Naive thymus-derived CD4-positive, alpha-beta T cell (primary cell): ENCODE data around the gene SPEG. TPM values are rescaled to one million over a fixed set of nuclear protein-coding genes. Genes with fewer than 3 reads are reported as not detected.

Experiments
- ATAC-seq: fragments of 150-1000 bp; cut with Tn5 transposase; 2 replicates; pipeline ENCODE4 v1.10.0; 2021; ENCODE audit warnings: mild to moderate bottlenecking, moderate library complexity
- CTCF ChIA-PET: fragments of 350-600 bp; sonication (Branson Sonifier 250); formaldehyde crosslinking; loops from one replicate; lab custom pipeline; 2021; ENCODE audit warnings: antibody characterized with exemption; lab: Charles Lee
- POLR2A ChIA-PET: fragments of 350-600 bp; sonication (Branson Sonifier 250); formaldehyde crosslinking; loops from one replicate; lab custom pipeline; 2021; ENCODE audit warnings: antibody characterized with exemption, inconsistent platforms; lab: Charles Lee
- DNase-seq, 9 donors: peaks; one replicate each; pipeline versions ENCODE4 v3.0.0 to v3.0.0-alpha.2; 2020 to 2022; ENCODE audit warnings: mixed read lengths in 1 of 9
- H3K27ac ChIP-seq: one replicate; pipeline ENCODE4 v1.7.0; 2013; ENCODE audit warnings: mild to moderate bottlenecking, low read depth, low read length, moderate library complexity
- H3K27me3 ChIP-seq, 2 donors: one replicate each; pipeline ENCODE4 v1.7.0; 2013; ENCODE audit warnings: low read length in 2 of 2, mild to moderate bottlenecking in 2 of 2, moderate library complexity in 2 of 2; ENCODE audit not compliant: control insufficient read depth in 2 of 2, insufficient read depth in 2 of 2
- H3K36me3 ChIP-seq, 3 experiments: 1 replicate in 2 of 3; 2 replicates in 1 of 3; pipeline ENCODE4 v1.7.0; 2013; ENCODE audit warnings: low read length in 3 of 3, mild to moderate bottlenecking in 3 of 3, moderate library complexity in 1 of 3; ENCODE audit not compliant: insufficient read depth in 3 of 3, control insufficient read depth in 2 of 3
- H3K4me1 ChIP-seq, 2 donors: one replicate each; pipeline ENCODE4 v1.7.0; 2013; ENCODE audit warnings: low read length in 2 of 2, mild to moderate bottlenecking in 2 of 2, moderate library complexity in 1 of 2; ENCODE audit not compliant: control insufficient read depth in 2 of 2, insufficient read depth in 2 of 2
- H3K4me3 ChIP-seq: 2 replicates; pipeline ENCODE4 v1.7.0; 2013; ENCODE audit warnings: mild to moderate bottlenecking, low read length
- H3K9me3 ChIP-seq, 3 experiments: 1 replicate in 2 of 3; 2 replicates in 1 of 3; pipeline ENCODE4 v1.7.0; 2013; ENCODE audit warnings: low read length in 3 of 3; ENCODE audit not compliant: control insufficient read depth in 2 of 3
- H3K27ac Mint-ChIP-seq, 9 donors: one replicate each; pipeline ENCODE4 v1.8.0; 2020 to 2022; ENCODE audit warnings: mixed read lengths in 9 of 9, mild to moderate bottlenecking in 8 of 9, moderate library complexity in 5 of 9, inconsistent platforms in 2 of 9
- H3K27me3 Mint-ChIP-seq, 5 donors: one replicate each; pipeline ENCODE4 v1.8.0; 2021 to 2022; ENCODE audit warnings: mixed read lengths in 5 of 5, mild to moderate bottlenecking in 1 of 5
- H3K36me3 Mint-ChIP-seq, 5 donors: one replicate each; pipeline ENCODE4 v1.8.0; 2020 to 2022; ENCODE audit warnings: mixed read lengths in 5 of 5, mild to moderate bottlenecking in 3 of 5, inconsistent platforms in 1 of 5
- H3K4me1 Mint-ChIP-seq, 7 donors: one replicate each; pipeline ENCODE4 v1.8.0; 2020 to 2022; ENCODE audit warnings: mixed read lengths in 7 of 7, mild to moderate bottlenecking in 3 of 7, inconsistent platforms in 1 of 7
- H3K4me3 Mint-ChIP-seq, 10 donors: one replicate each; pipeline ENCODE4 v1.8.0; 2020 to 2022; ENCODE audit warnings: mild to moderate bottlenecking in 10 of 10, mixed read lengths in 10 of 10, moderate library complexity in 6 of 10, inconsistent platforms in 2 of 10
- H3K9me3 Mint-ChIP-seq, 11 donors: one replicate each; pipeline ENCODE4 v1.8.0; 2020 to 2022; ENCODE audit warnings: mixed read lengths in 11 of 11, mild to moderate bottlenecking in 4 of 11, inconsistent platforms in 1 of 11, moderate library complexity in 1 of 11
- intact Hi-C, 2 donors: fragments of 100-400 bp; cut with micrococcal nuclease; formaldehyde crosslinking; loops; one replicate each; pipeline ENCODE4 v1.15.1; 2023
- polyA plus RNA-seq, 2 donors: library from polyadenylated mRNA; unstranded; fragments of 300-500 nt; fragmentation: Illumina TruSeq; gene quantifications; one replicate each; pipeline ENCODE4 v1.2.3, GENCODE V29; 2021
- total RNA-seq, 6 experiments: library from RNA in 5 of 6; stranded (reverse) in 5 of 6; gene quantifications; 1 replicate in 5 of 6; 2 replicates in 1 of 6; pipeline ENCODE4 v1.2.3 and lab custom pipeline; 2021 to 2026

Gene SPEG
- total and polyA plus RNA-seq, 7 experiments from 2014 or later: 0.26 to 23.2 (median 11.8) TPM

- H3K27me3 Mint-ChIP-seq: peaks cover 4 to 51% (median 19%) of the 10 kb centered on the region in 5 donors
- no peak overlapping the region for H3K27ac Mint-ChIP-seq
- Histone ChIP-seq H3K4me1 (peaks cover 2 to 8% of the 10 kb centered on the region in 2 donors), H3K9me3 (no peaks in the 10 kb centered on the region), H3K27me3 (peaks cover 0 to 6% of the 10 kb centered on the region in 2 donors), H3K27ac (no peak overlapping the region), H3K4me3 (no peak overlapping the region), H3K36me3 (no peaks in the 10 kb centered on the region)
- ATAC-seq (no peak), DNase-seq (no peak)
- H3K4me3 Mint-ChIP-seq: no peak overlapping the region
- no peaks in the 10 kb centered on the region for H3K9me3 Mint-ChIP-seq
- no peaks in the 10 kb centered on the region for H3K36me3 Mint-ChIP-seq
- ChIA-PET POLR2A (no interaction called here), CTCF (interaction anchor here (1.5 to 1.6 kb wide), 2 partner anchors 9 to 92 kb away, joined by 4 read pairs; no protein-coding TSS in a partner anchor)
- H3K4me1 Mint-ChIP-seq: peaks cover 7 to 18% (median 9%) of the 10 kb centered on the region in 7 donors
- intact Hi-C loops: no loop called here
Observed at GRCh38 chr2:219437690-219438206, 3.1 kb downstream of the SPEG start.

- no peak overlapping the region for H3K27ac Mint-ChIP-seq
- Histone ChIP-seq H3K36me3 (no peaks in the 10 kb centered on the region), H3K4me3 (no peak overlapping the region), H3K9me3 (no peaks in the 10 kb centered on the region), H3K4me1 (peaks cover 2 to 9% of the 10 kb centered on the region in 2 donors), H3K27me3 (peaks cover 0 to 6% of the 10 kb centered on the region in 2 donors), H3K27ac (no peak overlapping the region)
- peaks cover 7 to 22% (median 13%) of the 10 kb centered on the region in 7 donors for H3K4me1 Mint-ChIP-seq
- ChIA-PET CTCF (interaction anchor here (1.0 to 1.5 kb wide), 2 partner anchors 9 to 96 kb away, joined by 4 to 7 read pairs; no protein-coding TSS in a partner anchor), POLR2A (no interaction called here)
- H3K36me3 Mint-ChIP-seq: no peaks in the 10 kb centered on the region
- H3K27me3 Mint-ChIP-seq: peaks cover 4 to 52% (median 19%) of the 10 kb centered on the region in 5 donors
- DNase-seq: no peak
- no peak overlapping the region for H3K4me3 Mint-ChIP-seq
- no peaks in the 10 kb centered on the region for H3K9me3 Mint-ChIP-seq
- ATAC-seq: no peak
- intact Hi-C loops: no loop called here
Observed at GRCh38 chr2:219438453-219438852, 3.8 kb downstream of the SPEG start.

GRCh38 chr2:219439506-219439905 is 4.9 kb downstream of the SPEG start:
- no peak overlapping the region for H3K27ac ChIP-seq
- ATAC-seq: no peak
- no peaks in the 10 kb centered on the region for H3K36me3 Mint-ChIP-seq
- no peak overlapping the region for H3K27ac Mint-ChIP-seq
- H3K4me1 ChIP-seq: peaks cover 2 to 9% of the 10 kb centered on the region in 2 donors
- intact Hi-C loops: no loop called here
- H3K4me3 ChIP-seq: no peak overlapping the region
- POLR2A ChIA-PET: interaction anchor here (1.2 kb wide), 1 partner anchor 104 kb away, joined by 3 read pairs; the partner anchor contains the start of gene CHPF
- CTCF ChIA-PET: interaction anchor here (0.7 to 1.0 kb wide), 2 partner anchors 86 to 95 kb away, joined by 3 to 7 read pairs; no protein-coding TSS in a partner anchor
- H3K9me3 Mint-ChIP-seq: no peaks in the 10 kb centered on the region
- no peaks in the 10 kb centered on the region for H3K36me3 ChIP-seq
- no peaks in the 10 kb centered on the region for H3K9me3 ChIP-seq
- H3K27me3 ChIP-seq: peaks cover 0 to 6% of the 10 kb centered on the region in 2 donors
- peaks cover 0 to 50% (median 12%) of the 10 kb centered on the region in 5 donors for H3K27me3 Mint-ChIP-seq
- no peak for DNase-seq
- H3K4me1 Mint-ChIP-seq: peaks cover 7 to 22% (median 13%) of the 10 kb centered on the region in 7 donors
- no peak overlapping the region for H3K4me3 Mint-ChIP-seq

- Histone ChIP-seq H3K4me1 (peaks cover 2 to 9% of the 10 kb centered on the region in 2 donors), H3K4me3 (no peak overlapping the region), H3K36me3 (no peaks in the 10 kb centered on the region), H3K27ac (no peak overlapping the region), H3K9me3 (no peaks in the 10 kb centered on the region), H3K27me3 (peaks cover 0 to 6% of the 10 kb centered on the region in 2 donors)
- Mint-ChIP-seq H3K36me3 (no peaks in the 10 kb centered on the region), H3K27me3 (peaks cover 0 to 52% (median 7%) of the 10 kb centered on the region in 5 donors), H3K4me1 (peaks cover 7 to 17% (median 13%) of the 10 kb centered on the region in 7 donors), H3K9me3 (no peaks in the 10 kb centered on the region), H3K4me3 (peak overlapping the region; percentile 29 to 92 (median 85)), H3K27ac (peak overlapping the region in 7 of 9 donors; percentile 1 to 88 (median 38))
- DNase-seq (no peak), ATAC-seq (no peak)
- intact Hi-C loops: loop anchor here in 1 of 2 donors (1.0 to 5.0 kb wide), 2 partner anchors 38 to 58 kb away; partner anchors contain the start of gene GMPPA
- ChIA-PET POLR2A (interaction anchor here (0.9 to 1.2 kb wide), 2 partner anchors 52 to 103 kb away, joined by 3 read pairs; partner anchors contain the start of genes CHPF and DNPEP), CTCF (interaction anchor here (0.8 to 1.5 kb wide), 3 partner anchors 17 to 59 kb away, joined by 4 to 6 read pairs (median 4); no protein-coding TSS in a partner anchor)
Observed at GRCh38 chr2:219440388-219441256, 6.0 kb downstream of the SPEG start.

- Mint-ChIP-seq H3K27ac (peak overlapping the region in 5 of 9 donors; percentile 1 to 83 (median 67)), H3K9me3 (no peaks in the 10 kb centered on the region), H3K4me3 (peak overlapping the region; percentile 77 to 92 (median 85)), H3K4me1 (peaks cover 7 to 15% (median 13%) of the 10 kb centered on the region in 7 donors), H3K27me3 (peaks cover 0 to 55% (median 0%) of the 10 kb centered on the region in 5 donors), H3K36me3 (no peaks in the 10 kb centered on the region)
- peak overlapping the region; percentile 44 for H3K4me3 ChIP-seq
- ChIA-PET CTCF (interaction anchor here (0.8 to 1.5 kb wide), 2 partner anchors 16 to 19 kb away, joined by 4 to 6 read pairs; no protein-coding TSS in a partner anchor), POLR2A (interaction anchor here (0.9 kb wide), 1 partner anchor 53 kb away, joined by 3 read pairs; the partner anchor contains the start of gene DNPEP)
- H3K9me3 ChIP-seq: no peaks in the 10 kb centered on the region
- peaks cover 2 to 9% of the 10 kb centered on the region in 2 donors for H3K4me1 ChIP-seq
- peaks cover 0 to 2% of the 10 kb centered on the region in 2 donors for H3K27me3 ChIP-seq
- DNase-seq (peak; percentile 23 to 54 (median 49)), ATAC-seq (peak; percentile 77)
- no peaks in the 10 kb centered on the region for H3K36me3 ChIP-seq
- intact Hi-C loops: loop anchor here in 1 of 2 donors (1.0 to 5.0 kb wide), 2 partner anchors 39 to 57 kb away; partner anchors contain the start of gene GMPPA
- peak overlapping the region; percentile 14 for H3K27ac ChIP-seq
Observed at GRCh38 chr2:219441451-219442255, 7.0 kb downstream of the SPEG start.
